ENCODE data around the gene MYCBPAP.

Gene MYCBPAP

DNA sequence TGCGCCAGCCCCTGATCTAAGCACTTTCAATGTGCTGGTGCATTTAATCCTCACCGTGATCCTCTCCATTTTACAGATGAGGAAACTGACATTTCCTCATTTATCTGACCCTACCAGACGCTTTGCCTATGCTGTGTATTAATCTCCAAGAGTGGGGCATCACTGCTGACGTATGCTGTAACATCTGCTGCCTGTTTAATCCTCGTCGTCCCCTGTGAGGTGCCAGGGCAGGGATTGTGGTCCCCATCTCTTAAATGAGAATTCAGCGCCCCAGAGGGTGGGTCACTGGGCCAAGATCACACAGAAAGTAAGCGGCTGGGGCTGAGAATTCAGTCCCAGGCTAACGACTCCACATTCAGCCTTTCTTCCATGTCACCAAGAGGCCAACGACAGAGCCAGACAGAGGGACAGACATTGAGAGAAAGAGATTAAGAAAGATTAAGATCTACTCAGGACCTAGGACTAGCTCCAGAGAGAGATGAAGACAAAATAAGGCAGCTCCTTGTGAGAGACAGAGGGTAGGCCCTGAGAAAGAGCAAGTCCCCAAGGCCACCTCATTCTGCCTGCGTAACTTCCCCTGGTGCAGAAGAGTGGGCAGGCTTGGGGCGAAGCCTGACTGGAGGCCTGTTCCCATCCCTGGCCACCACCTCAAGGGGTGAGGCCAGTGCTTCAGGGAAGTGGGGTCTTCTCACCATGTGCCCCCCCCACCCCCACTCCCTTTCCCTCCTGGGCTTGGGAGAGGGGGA is 65.8 kb downstream of the MYCBPAP start:
- DNase-seq, result no peak

DNA sequence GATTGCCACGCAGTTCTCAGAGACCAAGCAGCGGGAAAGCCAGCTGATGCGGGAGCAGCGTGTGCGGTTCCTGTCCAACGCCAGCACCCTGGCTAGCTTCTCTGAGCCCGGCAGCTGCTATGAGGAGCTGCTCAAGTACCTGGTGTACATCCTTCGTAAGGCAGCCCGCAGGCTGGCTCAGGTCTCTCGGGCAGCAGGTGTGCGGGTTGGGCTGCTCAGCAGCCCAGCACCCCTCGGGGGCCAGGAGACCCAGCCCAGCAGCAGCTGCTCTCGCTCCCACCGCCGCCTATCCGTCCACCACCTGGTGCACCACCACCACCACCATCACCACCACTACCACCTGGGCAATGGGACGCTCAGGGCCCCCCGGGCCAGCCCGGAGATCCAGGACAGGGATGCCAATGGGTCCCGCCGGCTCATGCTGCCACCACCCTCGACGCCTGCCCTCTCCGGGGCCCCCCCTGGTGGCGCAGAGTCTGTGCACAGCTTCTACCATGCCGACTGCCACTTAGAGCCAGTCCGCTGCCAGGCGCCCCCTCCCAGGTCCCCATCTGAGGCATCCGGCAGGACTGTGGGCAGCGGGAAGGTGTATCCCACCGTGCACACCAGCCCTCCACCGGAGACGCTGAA is 67.5 kb downstream of the MYCBPAP start:
- no peak for DNase-seq

DNA sequence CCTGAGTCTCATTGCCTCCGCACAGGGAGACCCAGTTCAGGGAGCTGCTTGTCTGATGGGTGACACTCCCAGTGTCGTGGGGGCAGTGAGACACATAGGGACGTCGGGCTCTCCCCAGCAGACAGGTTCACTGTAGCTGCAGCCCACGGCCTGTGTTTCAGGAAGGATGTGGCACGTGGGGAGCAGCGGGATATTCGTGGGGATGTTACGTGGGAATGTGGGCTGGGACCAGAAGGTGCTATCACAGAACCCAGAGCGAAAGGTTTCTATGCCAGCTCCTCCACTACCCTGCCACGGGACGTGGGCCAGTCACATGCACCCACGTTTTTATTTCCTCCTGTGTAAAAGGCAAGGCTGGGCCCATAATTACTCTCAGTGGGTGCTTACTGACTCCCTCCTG is 68.6 kb downstream of the MYCBPAP start:
- no peak for DNase-seq

DNA sequence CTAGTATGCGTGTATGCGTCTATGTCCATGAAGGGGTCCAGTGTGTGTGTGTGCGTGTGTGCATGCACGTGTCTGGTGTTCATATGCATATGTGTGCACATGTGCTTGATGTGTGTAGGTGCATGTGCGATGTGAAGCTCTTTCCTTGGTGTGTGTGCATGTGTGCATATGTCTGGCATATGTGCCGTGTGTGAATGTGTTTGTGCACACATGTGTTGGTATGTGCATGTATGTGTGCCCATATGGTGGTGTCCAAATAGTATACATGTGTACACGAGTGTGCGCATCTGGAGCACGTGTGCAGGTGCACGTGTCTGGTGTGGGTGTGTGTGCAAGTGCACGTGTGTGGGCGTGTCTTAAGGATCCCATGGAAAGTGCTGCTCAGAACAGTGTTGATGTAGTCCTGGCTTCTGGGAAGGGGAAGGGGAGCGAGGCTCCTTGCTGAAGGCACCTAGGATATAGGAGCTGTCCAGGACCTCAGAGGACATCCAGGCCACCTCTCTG is 69.3 kb downstream of the MYCBPAP start:
- DNase-seq, result no peak

DNA sequence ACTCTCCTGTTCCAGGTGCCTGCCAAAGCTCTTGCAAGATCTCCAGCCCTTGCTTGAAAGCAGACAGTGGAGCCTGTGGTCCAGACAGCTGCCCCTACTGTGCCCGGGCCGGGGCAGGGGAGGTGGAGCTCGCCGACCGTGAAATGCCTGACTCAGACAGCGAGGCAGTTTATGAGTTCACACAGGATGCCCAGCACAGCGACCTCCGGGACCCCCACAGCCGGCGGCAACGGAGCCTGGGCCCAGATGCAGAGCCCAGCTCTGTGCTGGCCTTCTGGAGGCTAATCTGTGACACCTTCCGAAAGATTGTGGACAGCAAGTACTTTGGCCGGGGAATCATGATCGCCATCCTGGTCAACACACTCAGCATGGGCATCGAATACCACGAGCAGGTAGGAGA is 69.9 kb downstream of the MYCBPAP start:
- DNase-seq, result no peak

DNA sequence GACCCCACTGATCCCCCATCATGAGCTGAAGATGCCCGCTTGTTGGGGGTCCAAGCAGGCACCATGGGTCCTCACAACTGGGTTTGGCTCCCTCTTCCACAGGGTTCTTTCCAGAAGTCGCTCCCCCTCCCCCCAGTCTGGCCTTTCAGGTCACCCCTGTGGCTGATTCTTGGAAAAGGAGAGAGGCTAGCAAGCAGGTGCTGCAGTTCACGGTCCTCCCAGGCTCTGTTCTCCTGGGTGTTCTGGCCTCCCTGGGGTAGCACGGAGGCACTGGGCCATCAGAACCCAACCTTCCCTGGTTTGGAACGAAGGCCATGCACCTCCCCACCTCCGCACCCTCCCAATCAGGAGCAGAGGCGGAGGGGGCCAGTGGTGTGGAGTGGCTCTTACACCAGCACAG is 71.2 kb downstream of the MYCBPAP start:
- no peak for DNase-seq

DNA sequence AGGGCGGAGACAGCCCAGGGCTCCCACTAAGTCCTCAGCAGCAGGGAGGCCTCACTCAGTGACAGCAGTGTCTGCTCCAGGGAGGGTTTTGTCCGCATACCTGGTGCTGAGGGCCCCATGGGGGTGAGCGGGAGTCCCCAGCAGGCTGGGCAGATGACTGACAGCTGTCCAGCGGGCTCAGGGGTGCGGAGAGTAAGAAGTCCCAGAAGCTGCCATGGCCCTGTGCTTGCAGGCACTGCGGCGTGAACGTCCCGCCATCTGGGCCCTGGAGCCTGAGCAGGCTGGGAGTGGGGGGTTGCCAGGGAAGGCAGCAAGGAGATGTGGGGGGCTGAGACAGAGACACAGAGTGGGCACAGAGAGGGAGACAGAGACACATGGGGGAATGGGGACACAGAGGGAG is 72.4 kb downstream of the MYCBPAP start:
- DNase-seq, result no peak

All from activated CD4-positive, alpha-beta T cell treated with anti-CD3 and anti-CD28 coated beads for 1 hour (primary cell).